Immature natural killer cell (primary cell): Measurements from ENCODE around the gene NCOA5. TPM values are rescaled to one million over a fixed set of nuclear protein-coding genes. Genes with fewer than 3 reads are reported as not detected.
"Not testable (repeated sequence)": the region's sequence is repeated elsewhere in the genome, so short reads cannot be mapped to it uniquely, and the experiment has no call there.

ENCODE experiments used
- DNase-seq, 3 donors: peaks; one replicate each; pipeline ENCODE4 v3.0.0; 2022; ENCODE audit warnings: mixed read lengths in 1 of 3
- H3K27ac Mint-ChIP-seq, 6 donors: one replicate each; pipeline ENCODE4 v1.8.0; 2020; ENCODE audit warnings: mixed read lengths in 6 of 6, mild to moderate bottlenecking in 5 of 6, inconsistent platforms in 4 of 6, moderate library complexity in 3 of 6
- H3K27me3 Mint-ChIP-seq, 3 donors: one replicate each; pipeline ENCODE4 v1.8.0; 2020 to 2021; ENCODE audit warnings: low read depth in 3 of 3, mild to moderate bottlenecking in 3 of 3, mixed read lengths in 3 of 3, moderate library complexity in 3 of 3, inconsistent platforms in 1 of 3
- H3K36me3 Mint-ChIP-seq, 3 donors: one replicate each; pipeline ENCODE4 v1.8.0; 2020; ENCODE audit warnings: mixed read lengths in 3 of 3, inconsistent platforms in 2 of 3, mild to moderate bottlenecking in 2 of 3
- H3K4me1 Mint-ChIP-seq, 2 donors: one replicate each; pipeline ENCODE4 v1.8.0; 2020; ENCODE audit warnings: inconsistent platforms in 2 of 2, mild to moderate bottlenecking in 2 of 2, mixed read lengths in 2 of 2, moderate library complexity in 1 of 2
- H3K4me3 Mint-ChIP-seq, 5 donors: one replicate each; pipeline ENCODE4 v1.8.0; 2020; ENCODE audit warnings: mild to moderate bottlenecking in 5 of 5, mixed read lengths in 5 of 5, inconsistent platforms in 3 of 5, moderate library complexity in 3 of 5
- H3K9me3 Mint-ChIP-seq, 6 donors: one replicate each; pipeline ENCODE4 v1.8.0; 2020; ENCODE audit warnings: mild to moderate bottlenecking in 6 of 6, mixed read lengths in 6 of 6, inconsistent platforms in 4 of 6, moderate library complexity in 3 of 6
- polyA plus RNA-seq, 3 donors: library from polyadenylated mRNA; unstranded; fragments of 300-500 nt; fragmentation: Illumina TruSeq; gene quantifications; one replicate each; pipeline ENCODE4 v1.2.3, GENCODE V29; 2021

The NCOA5 gene
- polyA plus RNA-seq, 3 donors from 2014 or later, result 12.9 to 30.7 (median 14.0) TPM

DNA sequence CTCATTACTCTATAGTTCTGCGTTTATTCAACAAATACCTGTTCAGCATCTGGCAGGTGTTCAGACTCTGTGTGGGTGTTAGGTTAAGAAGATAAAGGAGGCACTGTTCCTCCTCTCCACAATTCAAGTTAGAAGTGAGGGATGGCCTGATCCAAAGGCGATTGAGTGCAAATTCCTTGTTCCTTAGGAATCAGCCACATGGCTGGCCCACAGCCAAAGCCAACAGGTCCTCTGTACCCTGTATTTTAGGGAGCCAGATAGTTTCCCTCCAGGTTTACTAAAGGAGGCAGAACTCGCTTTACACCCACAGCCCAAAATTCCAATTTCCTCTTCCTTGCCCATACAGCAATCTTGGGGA is 23.3 kb upstream of the NCOA5 start:
- Mint-ChIP-seq H3K4me3 (no peak overlapping the region), H3K27me3 (peaks cover 5 to 7% (median 7%) of the 10 kb centered on the region in 3 donors), H3K36me3 (no peaks in the 10 kb centered on the region), H3K27ac (no peak overlapping the region), H3K9me3 (no peaks in the 10 kb centered on the region), H3K4me1 (peaks cover 7 to 11% of the 10 kb centered on the region in 2 donors)
- no peak for DNase-seq

DNA sequence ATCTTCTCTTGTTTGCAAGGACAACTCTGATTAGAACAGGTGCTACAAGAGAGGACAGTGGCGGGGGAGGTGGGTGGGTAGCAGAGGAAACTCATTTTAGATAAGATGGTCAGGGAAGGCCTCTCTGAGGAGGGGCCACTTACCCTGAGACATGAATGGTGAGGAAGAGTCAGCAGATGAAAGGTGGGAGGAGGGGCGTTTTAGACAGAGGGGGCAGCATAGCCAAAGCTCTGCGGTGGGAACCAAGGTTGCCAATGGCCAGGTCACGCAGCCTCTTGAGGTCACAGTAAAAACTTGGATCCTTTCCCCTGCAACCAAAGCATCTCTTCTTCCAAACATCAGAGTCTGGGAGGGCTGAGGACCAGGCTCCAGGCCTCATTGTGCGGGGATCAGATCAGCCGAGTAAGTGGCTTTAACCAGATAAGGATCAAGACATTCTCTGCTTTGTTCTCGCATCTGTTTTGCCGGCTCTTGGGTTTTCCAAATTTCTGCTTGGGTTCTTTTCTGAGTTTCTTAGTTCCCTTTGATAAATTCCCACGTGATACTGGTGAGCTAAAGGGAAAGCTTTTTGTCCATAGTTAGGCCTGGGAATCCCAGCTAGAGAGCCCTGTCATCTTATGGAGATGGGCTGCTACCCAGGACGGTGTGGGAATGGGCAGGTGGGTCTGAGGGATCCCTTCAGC is 22.8 kb upstream of the NCOA5 start:
- H3K27me3 Mint-ChIP-seq, result peaks cover 5 to 7% (median 5%) of the 10 kb centered on the region in 3 donors
- no peak for DNase-seq
- H3K4me3 Mint-ChIP-seq, result no peak overlapping the region
- H3K36me3 Mint-ChIP-seq, result no peaks in the 10 kb centered on the region
- H3K27ac Mint-ChIP-seq, result no peak overlapping the region
- H3K9me3 Mint-ChIP-seq, result no peaks in the 10 kb centered on the region
- peaks cover 2 to 6% of the 10 kb centered on the region in 2 donors for H3K4me1 Mint-ChIP-seq

DNA sequence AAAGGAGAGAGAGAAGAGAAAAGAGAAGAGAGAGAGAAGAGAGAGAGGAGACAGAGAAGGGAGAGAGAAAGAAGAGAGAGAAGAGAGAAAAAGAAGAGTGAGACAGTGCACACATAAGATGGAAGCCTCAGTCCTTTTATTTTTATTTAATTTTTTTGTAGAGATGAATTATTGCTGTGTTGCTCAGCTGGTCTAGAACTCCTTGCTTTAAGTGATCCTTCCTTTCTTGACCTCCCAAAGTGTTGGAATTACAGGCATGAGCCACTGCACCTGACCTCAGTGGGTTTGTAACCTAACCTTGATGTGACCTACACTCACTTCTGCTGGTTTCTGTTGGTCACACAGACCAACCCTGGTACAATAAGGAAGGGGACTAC is 22.1 kb upstream of the NCOA5 start:
- H3K4me1 Mint-ChIP-seq, result peaks cover 0 to 3% of the 10 kb centered on the region in 2 donors
- H3K36me3 Mint-ChIP-seq, result no peaks in the 10 kb centered on the region

DNA sequence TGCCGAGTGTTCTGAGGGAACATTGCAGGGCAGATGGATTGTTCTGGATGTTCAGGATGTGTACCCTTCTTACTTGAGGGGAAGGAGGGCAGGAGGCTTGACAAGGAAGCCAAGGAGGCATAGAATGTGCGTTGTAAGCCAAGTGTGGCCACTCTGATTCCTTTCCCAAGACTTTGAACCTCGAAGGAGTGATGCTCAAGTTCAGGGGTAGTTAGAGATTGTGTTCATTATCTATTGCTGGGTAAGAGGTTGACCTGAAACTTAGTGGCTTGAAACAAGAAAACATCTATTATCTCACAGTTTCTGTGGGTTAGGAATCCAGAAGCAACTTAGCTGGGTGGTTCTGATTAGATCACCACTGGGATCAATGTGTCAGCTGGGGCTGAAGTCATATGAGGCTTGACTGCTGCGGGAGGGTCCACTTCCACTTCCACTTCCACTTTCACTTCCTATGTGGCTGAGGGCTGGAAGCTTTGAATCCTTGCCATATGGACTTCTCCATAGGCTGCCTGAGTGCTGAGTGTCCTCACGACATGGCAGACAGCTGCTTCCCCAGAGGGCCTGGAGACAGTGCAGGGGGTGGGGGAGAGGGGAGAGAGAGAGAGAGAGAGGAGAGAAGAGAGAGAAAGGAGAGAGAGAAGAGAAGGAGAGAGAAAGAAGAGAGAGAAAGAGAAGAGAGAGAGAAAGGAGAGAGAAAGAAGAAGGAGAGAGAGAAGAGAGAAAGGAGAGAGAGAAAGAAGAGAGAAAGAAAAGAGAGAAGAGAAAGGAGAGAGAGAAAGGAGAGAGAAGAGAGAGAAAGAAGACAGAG is 21.5 kb upstream of the NCOA5 start:
- H3K27ac Mint-ChIP-seq, result peak overlapping the region in 1 of 6 donors; percentile 47
- no peak for DNase-seq
- no peak overlapping the region for H3K4me3 Mint-ChIP-seq
- H3K27me3 Mint-ChIP-seq, result peaks cover 6 to 10% (median 7%) of the 10 kb centered on the region in 3 donors
- H3K36me3 Mint-ChIP-seq, result no peaks in the 10 kb centered on the region
- no peaks in the 10 kb centered on the region for H3K9me3 Mint-ChIP-seq
- peaks cover 0 to 3% of the 10 kb centered on the region in 2 donors for H3K4me1 Mint-ChIP-seq

More for the DNA sequence above, 22.1 kb upstream of the NCOA5 start:
- Mint-ChIP-seq H3K27me3 (peaks cover 6 to 9% (median 7%) of the 10 kb centered on the region in 3 donors), H3K9me3 (no peaks in the 10 kb centered on the region), H3K27ac (peak overlapping the region in 1 of 6 donors; percentile 47), H3K4me3 (no peak overlapping the region)
- no peak for DNase-seq

DNA sequence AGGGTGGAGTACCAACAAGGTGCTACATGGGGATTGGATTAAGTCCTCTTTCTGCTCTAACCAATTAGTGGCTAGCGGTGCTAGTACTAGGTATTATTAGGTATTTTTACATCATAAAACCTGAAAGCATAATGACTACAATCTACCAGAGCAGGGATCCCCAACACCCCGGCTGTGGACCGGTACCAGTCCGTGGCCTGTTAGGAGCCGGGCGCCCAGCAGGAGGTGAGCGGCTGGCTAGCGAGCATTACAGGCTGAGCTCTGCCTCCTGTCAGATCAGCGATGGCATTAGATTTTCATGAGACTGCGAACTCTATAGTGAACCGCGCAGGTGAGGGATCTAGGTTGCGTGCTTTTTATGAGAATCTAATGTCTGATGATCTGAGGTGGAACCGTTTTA is 19.2 kb upstream of the NCOA5 start:
- Mint-ChIP-seq H3K9me3 (peaks cover 0 to 2% (median 0%) of the 10 kb centered on the region in 6 donors), H3K36me3 (no peaks in the 10 kb centered on the region), H3K27me3 (peaks cover 7 to 10% (median 8%) of the 10 kb centered on the region in 3 donors), H3K27ac (no peak overlapping the region), H3K4me1 (no peaks in the 10 kb centered on the region), H3K4me3 (no peak overlapping the region)
- no peak for DNase-seq

DNA sequence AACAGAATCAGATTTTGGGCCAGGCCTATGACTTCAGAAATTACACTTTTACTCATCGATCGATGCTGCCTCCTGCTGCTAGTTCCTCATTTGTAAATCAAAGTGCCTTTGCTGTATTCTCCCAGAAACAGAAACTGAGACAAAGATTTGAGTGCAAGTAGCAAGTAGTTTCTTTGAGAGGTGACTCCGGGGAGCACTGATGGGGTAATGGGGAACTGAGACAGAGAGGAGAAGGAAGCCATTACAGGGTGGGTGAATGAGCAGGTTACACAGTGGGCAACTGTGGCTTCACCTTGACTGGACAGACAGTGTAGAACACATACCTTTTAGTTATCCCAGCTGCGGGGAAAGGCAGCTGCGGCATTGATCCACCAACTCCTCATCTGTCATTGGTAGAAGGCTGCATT is 18.7 kb upstream of the NCOA5 start:
- Mint-ChIP-seq H3K9me3 (peaks cover 0 to 2% (median 0%) of the 10 kb centered on the region in 6 donors), H3K4me1 (no peaks in the 10 kb centered on the region), H3K4me3 (no peak overlapping the region), H3K36me3 (no peaks in the 10 kb centered on the region), H3K27me3 (peaks cover 7 to 10% (median 8%) of the 10 kb centered on the region in 3 donors), H3K27ac (no peak overlapping the region)
- DNase-seq, result no peak

DNA sequence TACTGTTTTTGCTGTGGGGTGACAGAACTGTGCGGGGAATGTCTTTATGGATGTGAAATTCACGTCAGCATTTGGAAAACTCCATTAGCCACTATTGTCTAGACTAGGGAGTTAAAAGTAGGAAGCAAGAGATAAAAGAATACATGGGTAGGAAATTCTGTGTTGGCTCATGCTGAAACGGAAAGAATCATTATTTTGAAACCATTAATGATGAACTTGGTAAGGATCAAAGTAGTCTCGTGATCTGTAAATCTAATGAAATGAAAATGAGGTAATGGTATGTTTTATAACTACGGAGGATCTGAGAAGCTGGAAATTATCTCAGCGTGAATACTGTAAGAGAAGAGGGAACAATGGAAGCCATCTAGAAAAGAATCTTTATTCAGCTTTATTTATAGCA is 17.3 kb upstream of the NCOA5 start:
- no peak for DNase-seq
- H3K27me3 Mint-ChIP-seq, result peaks cover 8 to 19% (median 8%) of the 10 kb centered on the region in 3 donors
- no peaks in the 10 kb centered on the region for H3K36me3 Mint-ChIP-seq
- peaks cover 0 to 2% (median 0%) of the 10 kb centered on the region in 6 donors for H3K9me3 Mint-ChIP-seq
- no peak overlapping the region for H3K27ac Mint-ChIP-seq
- no peak overlapping the region for H3K4me3 Mint-ChIP-seq
- H3K4me1 Mint-ChIP-seq, result no peaks in the 10 kb centered on the region

DNA sequence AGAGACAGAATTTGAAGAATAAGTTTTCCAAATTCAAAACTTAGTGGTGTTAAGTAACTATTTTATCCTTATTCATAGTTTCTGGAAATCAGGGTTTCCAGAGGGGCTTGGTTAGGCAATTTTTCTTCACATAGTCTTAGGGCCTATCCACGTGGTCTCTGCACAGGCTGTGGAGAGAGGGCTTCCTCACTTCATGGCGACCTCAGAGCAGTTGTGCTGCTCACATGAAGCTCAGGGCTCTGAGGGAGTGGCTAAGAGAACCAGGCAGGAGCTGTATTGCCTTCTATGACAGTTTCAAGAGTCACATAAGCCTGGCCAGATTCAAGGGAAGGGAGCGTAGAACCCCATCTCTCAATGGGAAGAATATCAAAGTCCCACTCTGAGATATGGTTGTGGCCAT is 14.5 kb upstream of the NCOA5 start:
- no peak for DNase-seq
- H3K27me3 Mint-ChIP-seq, result peaks cover 7 to 20% (median 12%) of the 10 kb centered on the region in 3 donors
- peaks cover 0 to 4% (median 0%) of the 10 kb centered on the region in 3 donors for H3K36me3 Mint-ChIP-seq
- peaks cover 0 to 2% (median 0%) of the 10 kb centered on the region in 6 donors for H3K9me3 Mint-ChIP-seq
- no peak overlapping the region for H3K27ac Mint-ChIP-seq
- no peak overlapping the region for H3K4me3 Mint-ChIP-seq
- H3K4me1 Mint-ChIP-seq, result no peaks in the 10 kb centered on the region

DNA sequence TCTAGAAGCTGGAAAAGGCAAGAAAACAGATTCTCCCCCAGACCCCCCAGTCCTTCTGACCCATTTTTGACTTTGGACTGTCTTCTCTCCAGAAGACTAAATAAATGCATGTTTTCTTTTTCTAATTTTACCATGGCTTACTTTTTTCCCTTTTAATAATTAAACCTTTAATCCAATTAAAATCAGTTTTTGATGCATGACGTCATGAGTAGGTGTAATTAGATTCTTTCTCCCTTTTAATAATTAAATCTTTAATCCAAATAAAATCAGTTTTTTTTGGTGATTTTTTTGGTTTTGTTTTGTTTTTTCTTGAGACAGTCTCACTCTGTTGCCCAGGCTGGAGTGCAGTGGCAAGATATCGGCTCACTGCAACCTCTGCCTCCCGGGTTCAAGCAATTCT is 13.2 kb upstream of the NCOA5 start:
- no peak overlapping the region for H3K4me3 Mint-ChIP-seq
- peaks cover 0 to 4% (median 0%) of the 10 kb centered on the region in 3 donors for H3K36me3 Mint-ChIP-seq
- peaks cover 9 to 20% (median 14%) of the 10 kb centered on the region in 3 donors for H3K27me3 Mint-ChIP-seq
- H3K4me1 Mint-ChIP-seq, result no peaks in the 10 kb centered on the region
- peaks cover 0 to 2% (median 0%) of the 10 kb centered on the region in 6 donors for H3K9me3 Mint-ChIP-seq
- no peak overlapping the region for H3K27ac Mint-ChIP-seq
- no peak for DNase-seq

DNA sequence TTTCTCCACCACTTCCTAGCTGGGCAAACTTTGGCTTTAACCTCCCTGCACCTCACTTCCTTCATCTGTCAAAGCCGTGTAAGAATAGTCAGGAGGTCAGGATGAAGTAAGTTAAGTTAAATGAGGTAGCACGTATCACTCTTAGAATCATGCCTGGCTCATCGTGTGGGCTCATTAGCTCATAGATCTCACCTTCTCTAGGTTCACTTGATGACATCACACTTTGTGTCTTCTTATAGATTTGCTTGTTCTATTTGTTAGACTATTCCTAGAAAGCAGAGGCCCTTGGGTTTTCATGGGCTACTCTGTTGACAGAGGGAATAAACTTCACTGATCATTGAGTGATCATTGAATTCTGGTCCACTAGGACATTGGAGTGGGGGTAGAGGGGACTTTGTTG is 12.2 kb upstream of the NCOA5 start:
- no peak overlapping the region for H3K4me3 Mint-ChIP-seq
- H3K4me1 Mint-ChIP-seq, result no peaks in the 10 kb centered on the region
- peaks cover 0 to 4% (median 0%) of the 10 kb centered on the region in 3 donors for H3K36me3 Mint-ChIP-seq
- no peak overlapping the region for H3K27ac Mint-ChIP-seq
- peaks cover 0 to 2% (median 0%) of the 10 kb centered on the region in 6 donors for H3K9me3 Mint-ChIP-seq
- H3K27me3 Mint-ChIP-seq, result peaks cover 9 to 17% (median 14%) of the 10 kb centered on the region in 3 donors
- DNase-seq, result no peak

DNA sequence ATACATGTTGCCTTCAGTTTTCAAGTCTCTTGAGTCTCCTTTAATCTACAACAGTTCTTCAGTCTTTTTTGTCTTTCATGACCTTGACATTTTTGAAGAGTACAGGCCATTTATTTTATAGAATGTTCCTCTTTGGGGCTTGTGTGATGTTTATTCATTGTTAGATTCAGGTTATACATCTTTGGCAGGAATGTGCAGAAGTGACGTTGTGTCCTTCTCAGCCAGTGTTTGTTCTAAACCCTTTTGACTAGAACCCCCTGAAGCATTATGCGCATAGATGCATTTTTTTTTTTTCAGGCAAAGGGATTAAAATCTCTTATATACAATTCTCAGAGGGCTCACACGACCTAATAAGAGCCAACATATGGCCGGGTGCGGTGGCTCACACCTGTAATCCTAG is 11.2 kb upstream of the NCOA5 start:
- H3K27ac Mint-ChIP-seq, result no peak overlapping the region
- no peaks in the 10 kb centered on the region for H3K4me1 Mint-ChIP-seq

DNA sequence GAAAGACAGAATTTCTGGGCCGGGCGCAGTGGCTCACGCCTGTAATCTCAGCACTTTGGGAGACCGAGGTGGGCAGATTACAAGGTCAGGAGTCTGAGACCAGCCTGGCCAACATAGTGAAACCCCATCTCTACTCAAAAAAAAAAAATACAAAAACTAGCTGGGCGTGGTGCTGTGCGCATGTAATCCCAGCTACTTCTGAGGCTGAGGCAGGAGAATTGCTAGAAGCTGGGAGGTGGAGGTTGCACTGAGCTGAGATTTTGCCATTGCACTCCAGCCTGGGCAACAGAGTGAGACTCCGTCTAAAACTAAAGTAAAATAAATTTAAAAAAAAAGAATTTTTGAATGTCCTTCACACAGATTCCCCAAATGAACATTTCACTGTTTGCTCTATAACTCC is 10.7 kb upstream of the NCOA5 start:
- not testable (repeated sequence) for H3K36me3 Mint-ChIP-seq, H3K9me3 Mint-ChIP-seq, H3K27ac Mint-ChIP-seq, H3K4me3 Mint-ChIP-seq, DNase-seq, H3K4me1 Mint-ChIP-seq
- H3K27me3 Mint-ChIP-seq, result peaks cover 7 to 14% (median 12%) of the 10 kb centered on the region in 3 donors

More for the DNA sequence above, 11.2 kb upstream of the NCOA5 start:
- H3K27me3 Mint-ChIP-seq, result peaks cover 9 to 14% (median 12%) of the 10 kb centered on the region in 3 donors
- peaks cover 0 to 4% (median 0%) of the 10 kb centered on the region in 3 donors for H3K36me3 Mint-ChIP-seq
- no peak for DNase-seq
- H3K4me3 Mint-ChIP-seq, result no peak overlapping the region
- H3K9me3 Mint-ChIP-seq, result peaks cover 0 to 2% (median 0%) of the 10 kb centered on the region in 6 donors

DNA sequence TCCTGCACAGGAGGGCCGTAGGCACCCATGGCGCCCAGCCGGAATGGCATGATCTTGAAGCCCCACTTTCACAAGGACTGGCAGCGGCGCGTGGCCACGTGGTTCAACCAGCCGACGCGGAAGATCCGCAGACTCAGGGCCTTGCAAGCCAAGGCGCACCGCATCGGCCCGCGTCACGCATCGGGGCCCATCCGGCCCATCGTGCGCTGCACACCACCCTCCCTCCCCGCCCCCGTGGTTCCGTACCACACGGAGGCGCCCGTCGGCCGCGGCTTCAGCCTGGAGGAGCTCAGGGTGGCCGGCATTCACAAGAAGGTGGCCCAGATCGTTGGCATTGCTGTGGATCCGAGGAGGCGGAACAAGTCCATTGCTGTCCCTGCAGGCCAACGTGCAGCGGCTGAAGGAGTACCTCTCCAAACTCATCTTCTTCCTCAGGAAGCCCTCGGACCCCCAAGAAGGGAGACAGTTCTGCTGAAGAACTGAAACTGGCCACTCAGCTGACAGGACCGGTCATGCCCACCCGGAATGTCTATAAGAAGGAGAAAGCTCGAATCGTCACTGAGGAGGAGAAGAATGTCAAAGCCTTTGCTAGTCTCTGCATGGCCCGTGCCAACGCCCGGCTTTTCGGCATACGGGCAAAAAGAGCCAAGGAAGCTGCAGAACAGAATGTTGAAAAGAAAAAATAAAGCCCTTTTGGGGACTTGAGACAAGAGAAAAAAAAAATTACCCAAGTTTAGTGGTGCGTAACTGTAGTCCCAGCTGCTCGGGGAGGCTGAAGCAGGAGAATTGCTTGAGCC is 9.9 kb upstream of the NCOA5 start:
- Mint-ChIP-seq H3K27ac (no peak overlapping the region), H3K4me3 (no peak overlapping the region), H3K27me3 (peaks cover 6 to 14% (median 10%) of the 10 kb centered on the region in 3 donors), H3K4me1 (no peaks in the 10 kb centered on the region), H3K9me3 (peaks cover 0 to 2% (median 0%) of the 10 kb centered on the region in 6 donors), H3K36me3 (peaks cover 0 to 4% (median 0%) of the 10 kb centered on the region in 3 donors)
- DNase-seq, result no peak
